Trophoblast cell (in vitro differentiated cells and primary cell): ENCODE data around the gene ADCY4.

Experiments
- DNase-seq, 2 donors: peaks; one replicate each; pipeline ENCODE4 v3.0.0-alpha.2; 2016
- H2AFZ ChIP-seq: 2 replicates; pipeline ENCODE4 v1.6.1; 2013; ENCODE audit warnings: low read length, moderate library complexity, mild to moderate bottlenecking; ENCODE audit not compliant: insufficient read depth, poor library complexity
- H2AK5ac ChIP-seq: 2 replicates; pipeline ENCODE4 v1.6.1; 2013; ENCODE audit warnings: mild to moderate bottlenecking, low read length
- H2BK120ac ChIP-seq: 2 replicates; pipeline ENCODE4 v1.6.1; 2013; ENCODE audit warnings: low read length, mild to moderate bottlenecking, moderate library complexity; ENCODE audit not compliant: insufficient read depth, poor library complexity
- H2BK12ac ChIP-seq: 2 replicates; pipeline ENCODE4 v1.6.1; 2013; ENCODE audit warnings: mild to moderate bottlenecking, low read length, moderate library complexity
- H2BK5ac ChIP-seq: 2 replicates; pipeline ENCODE4 v1.6.1; 2013; ENCODE audit warnings: low read length, low read depth, moderate library complexity, mild to moderate bottlenecking; ENCODE audit not compliant: poor library complexity
- H3K14ac ChIP-seq: 2 replicates; pipeline ENCODE4 v1.6.1; 2013; ENCODE audit warnings: mild to moderate bottlenecking, low read length
- H3K18ac ChIP-seq: 2 replicates; pipeline ENCODE4 v1.6.1; 2013; ENCODE audit warnings: mild to moderate bottlenecking, low read length
- H3K23ac ChIP-seq: 2 replicates; pipeline ENCODE4 v1.6.1; 2013; ENCODE audit warnings: low read length
- H3K27ac ChIP-seq: 2 replicates; pipeline ENCODE4 v1.5.1; 2013; ENCODE audit warnings: low read depth, mild to moderate bottlenecking, inconsistent platforms, low read length, moderate library complexity
- H3K27me3 ChIP-seq: 2 replicates; pipeline ENCODE4 v1.6.1; 2013; ENCODE audit warnings: inconsistent platforms, mild to moderate bottlenecking, low read length, moderate library complexity; ENCODE audit not compliant: insufficient read depth
- H3K36me3 ChIP-seq, 2 experiments: 1 replicate in 1 of 2; 2 replicates in 1 of 2; pipeline ENCODE4 v1.6.1; 2013; ENCODE audit warnings: low read length in 2 of 2, mild to moderate bottlenecking in 2 of 2, moderate library complexity in 1 of 2; ENCODE audit not compliant: insufficient read depth in 2 of 2, control insufficient read depth in 1 of 2
- H3K4ac ChIP-seq: 2 replicates; pipeline ENCODE4 v1.6.1; 2013; ENCODE audit warnings: low read depth, mild to moderate bottlenecking, low read length, moderate library complexity
- H3K4me1 ChIP-seq, 2 experiments: 1 replicate in 1 of 2; 2 replicates in 1 of 2; pipeline ENCODE4 v1.6.1; 2013; ENCODE audit warnings: low read length in 2 of 2, mild to moderate bottlenecking in 2 of 2, moderate library complexity in 1 of 2; ENCODE audit not compliant: insufficient read depth in 2 of 2, control insufficient read depth in 1 of 2
- H3K4me2 ChIP-seq: 2 replicates; pipeline ENCODE4 v1.6.1; 2013; ENCODE audit warnings: inconsistent platforms, mild to moderate bottlenecking, low read length, moderate library complexity
- H3K4me3 ChIP-seq: 2 replicates; pipeline ENCODE4 v1.5.1; 2013; ENCODE audit warnings: mild to moderate bottlenecking, low read depth, low read length, inconsistent platforms
- H3K79me1 ChIP-seq: one replicate; pipeline ENCODE4 v1.6.1; 2013; ENCODE audit warnings: low read length
- H3K79me2 ChIP-seq: 2 replicates; pipeline ENCODE4 v1.6.1; 2013; ENCODE audit warnings: low read length, mild to moderate bottlenecking; ENCODE audit not compliant: control insufficient read depth, insufficient read depth, poor library complexity
- H3K9ac ChIP-seq: 2 replicates; pipeline ENCODE4 v1.6.1; 2013; ENCODE audit warnings: mild to moderate bottlenecking, low read length
- H3K9me3 ChIP-seq: 2 replicates; pipeline ENCODE4 v1.6.1; 2013; ENCODE audit warnings: low read depth, mild to moderate bottlenecking, control low read depth, inconsistent platforms, low read length; ENCODE audit not compliant: insufficient read depth
- H4K12ac ChIP-seq: 2 replicates; pipeline ENCODE4 v1.6.1; 2013; ENCODE audit warnings: low read depth, mild to moderate bottlenecking, low read length, moderate library complexity
- H4K8ac ChIP-seq: 2 replicates; pipeline ENCODE4 v1.6.1; 2013; ENCODE audit warnings: low read depth, mild to moderate bottlenecking, low read length, moderate library complexity
- H4K91ac ChIP-seq: one replicate; pipeline ENCODE4 v1.6.1; 2013; ENCODE audit warnings: low read depth, mild to moderate bottlenecking, low read length, moderate library complexity
- WGBS: extraction: QIAGEN DNeasy Blood & Tissue Kit; methylation state at CpG from one replicate; pipeline ENCODE4 v1.1.7; 2013; ENCODE audit warnings: missing lambda C conversion rate; ENCODE audit not compliant: insufficient read length, insufficient coverage; ENCODE audit errors: extremely low coverage; 5-methylcytosine and 5-hydroxymethylcytosine counted together

ADCY4 gene

DNA sequence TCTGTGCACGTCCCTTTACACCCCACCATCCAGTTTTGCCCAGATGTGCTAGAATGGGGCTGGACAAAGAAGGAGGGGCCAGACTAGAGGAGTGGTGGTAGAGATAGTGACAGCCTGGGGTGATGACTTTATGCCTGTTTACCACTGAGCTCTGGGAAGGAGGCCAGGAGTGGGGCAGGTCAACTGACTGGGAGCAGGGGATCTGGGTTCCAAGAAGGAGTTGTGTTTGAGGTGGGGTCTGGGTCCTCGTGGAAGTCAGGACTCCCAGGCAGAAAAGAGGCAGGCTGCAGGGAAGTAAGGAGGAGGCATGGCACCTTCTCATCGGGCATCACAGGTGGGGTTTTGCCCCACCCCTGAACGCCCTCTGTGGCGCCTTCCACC, 24.6 kb downstream of the ADCY4 start:
- Histone ChIP-seq H3K4me2 (no peak overlapping the region), H2BK120ac (no peak overlapping the region), H4K8ac (no peak overlapping the region), H3K9me3 (no peaks in the 10 kb centered on the region), H3K4ac (no peak overlapping the region), H3K4me3 (no peak overlapping the region), H3K18ac (no peak overlapping the region), H3K27ac (no peak overlapping the region), H3K4me1 (peaks cover 0 to 5% of the 10 kb centered on the region in 2 experiments), H3K27me3 (no peaks in the 10 kb centered on the region), H2AFZ (no peak overlapping the region), H2BK12ac (no peak overlapping the region), H3K79me1 (no peaks in the 10 kb centered on the region), H4K12ac (no peak overlapping the region), H2BK5ac (no peak overlapping the region), H2AK5ac (no peak overlapping the region), H4K91ac (no peak overlapping the region), H3K36me3 (peaks cover 35 to 42% of the 10 kb centered on the region in 2 experiments), H3K23ac (no peak overlapping the region), H3K79me2 (no peaks in the 10 kb centered on the region), H3K9ac (no peak overlapping the region), H3K14ac (no peak overlapping the region)
- WGBS = no CpG with 5 or more reads among the region's 5 CpGs
- no peak for DNase-seq

- H3K4me1 ChIP-seq = peaks cover 0 to 5% of the 10 kb centered on the region in 2 experiments
- H3K4me2 ChIP-seq = no peak within 1 kb of the TSS
- no peaks in the 10 kb centered on the region for H3K79me1 ChIP-seq
- H3K4ac ChIP-seq = no peak within 1 kb of the TSS
- no peak within 1 kb of the TSS for H3K14ac ChIP-seq
- H3K9me3 ChIP-seq = no peaks in the 10 kb centered on the region
- DNase-seq = no peak
- no CpG with 5 or more reads among the region's 5 CpGs for WGBS
- no peak within 1 kb of the TSS for H2BK5ac ChIP-seq
- no peak within 1 kb of the TSS for H3K9ac ChIP-seq
- H2BK12ac ChIP-seq = no peak within 1 kb of the TSS
- no peak within 1 kb of the TSS for H3K23ac ChIP-seq
- no peaks in the 10 kb centered on the region for H3K27me3 ChIP-seq
- no peak within 1 kb of the TSS for H2AK5ac ChIP-seq
- no peak within 1 kb of the TSS for H3K4me3 ChIP-seq
- H3K27ac ChIP-seq = no peak within 1 kb of the TSS
- H3K18ac ChIP-seq = no peak within 1 kb of the TSS
- H3K79me2 ChIP-seq = no peaks in the 10 kb centered on the region
- peaks cover 39 to 46% of the 10 kb centered on the region in 2 experiments for H3K36me3 ChIP-seq
- no peak within 1 kb of the TSS for H4K8ac ChIP-seq
- no peak within 1 kb of the TSS for H2AFZ ChIP-seq
- H4K91ac ChIP-seq = no peak within 1 kb of the TSS
- no peak within 1 kb of the TSS for H2BK120ac ChIP-seq
- no peak within 1 kb of the TSS for H4K12ac ChIP-seq
Observed at GRCh38 chr14:24309538-24310264, 25.2 kb downstream of the ADCY4 start, which contains the start of gene LTB4R2. TSS of gene LTB4R2 (plus strand) at chr14:24310140. CDS start at chr14:24310665, 525 bp downstream.

- H4K8ac ChIP-seq = no peak overlapping the region
- no peak overlapping the region for H2BK120ac ChIP-seq
- no peak overlapping the region for H3K4ac ChIP-seq
- no peaks in the 10 kb centered on the region for H3K79me1 ChIP-seq
- peaks cover 50 to 57% of the 10 kb centered on the region in 2 experiments for H3K36me3 ChIP-seq
- no peak overlapping the region for H4K12ac ChIP-seq
- H2BK12ac ChIP-seq = no peak overlapping the region
- H2AFZ ChIP-seq = no peak overlapping the region
- H3K14ac ChIP-seq = no peak overlapping the region
- WGBS = no CpG with 5 or more reads among the region's 7 CpGs
- H3K79me2 ChIP-seq = no peaks in the 10 kb centered on the region
- no peaks in the 10 kb centered on the region for H3K27me3 ChIP-seq
- no peak overlapping the region for H2AK5ac ChIP-seq
- no peak overlapping the region for H3K9ac ChIP-seq
- no peak overlapping the region for H3K23ac ChIP-seq
- H3K4me3 ChIP-seq = no peak overlapping the region
- peaks cover 0 to 5% of the 10 kb centered on the region in 2 experiments for H3K4me1 ChIP-seq
- H4K91ac ChIP-seq = no peak overlapping the region
- H3K9me3 ChIP-seq = no peaks in the 10 kb centered on the region
- no peak overlapping the region for H3K18ac ChIP-seq
- H3K4me2 ChIP-seq = no peak overlapping the region
- no peak for DNase-seq
- no peak overlapping the region for H2BK5ac ChIP-seq
- no peak overlapping the region for H3K27ac ChIP-seq
Observed at GRCh38 chr14:24308342-24309124, 26.3 kb downstream of the ADCY4 start.

- Histone ChIP-seq H2BK5ac (no peak within 1 kb of the TSS), H3K27me3 (no peaks in the 10 kb centered on the region), H4K12ac (no peak within 1 kb of the TSS), H3K9ac (no peak within 1 kb of the TSS), H3K27ac (no peak within 1 kb of the TSS), H3K4me2 (no peak within 1 kb of the TSS), H3K4me3 (no peak within 1 kb of the TSS), H2BK12ac (no peak within 1 kb of the TSS), H3K9me3 (no peaks in the 10 kb centered on the region), H3K18ac (no peak within 1 kb of the TSS), H3K4ac (no peak within 1 kb of the TSS), H3K79me1 (no peaks in the 10 kb centered on the region), H2AFZ (no peak within 1 kb of the TSS), H4K91ac (no peak within 1 kb of the TSS), H3K79me2 (no peaks in the 10 kb centered on the region), H3K36me3 (peaks cover 50 to 63% of the 10 kb centered on the region in 2 experiments), H4K8ac (no peak within 1 kb of the TSS), H3K14ac (no peak within 1 kb of the TSS), H3K4me1 (peaks cover 0 to 5% of the 10 kb centered on the region in 2 experiments), H3K23ac (no peak within 1 kb of the TSS), H2AK5ac (no peak within 1 kb of the TSS), H2BK120ac (no peak within 1 kb of the TSS)
- peak; percentile 54 to 81 for DNase-seq
- WGBS = no CpG with 5 or more reads among the region's 6 CpGs
Observed at GRCh38 chr14:24307575-24308341, 27.1 kb downstream of the ADCY4 start, which contains the start of gene CIDEB. TSS of gene CIDEB (minus strand) at chr14:24307977. CDS start at chr14:24307858, 119 bp downstream.
